K562 (cell line): ENCODE data around the gene TMEM247. TPM values are rescaled to one million over a fixed set of nuclear protein-coding genes. Genes with fewer than 3 reads are reported as not detected.

Source experiments
- IRF2 ChIP-seq: sonication (generic); formaldehyde crosslinking; IDR thresholded peaks from 2 replicates; pipeline ENCODE4 v1.8.1; 2022; ENCODE audit warnings: mild to moderate bottlenecking, missing genetic modification reagents
- ZNF23 ChIP-seq: fragments of 250-450 bp; sonication (Bioruptor Pico); IDR thresholded peaks from 2 replicates; pipeline ENCODE4 v1.4.0; 2020; ENCODE audit warnings: mild to moderate bottlenecking
- ZNF589 ChIP-seq: fragments of 200-800 bp; sonication (Bioruptor generic); IDR thresholded peaks from 2 replicates; pipeline ENCODE4 v1.6.1; 2016; ENCODE audit warnings: low read depth, missing genetic modification characterization, missing compliant biosample characterization
- polyA plus RNA-seq, 8 experiments: library from polyadenylated mRNA; depleted of rRNA in 4 of 8; stranded (reverse) in 5 of 8; unstranded in 3 of 8; fragments of >200 nt; fragmentation: Nextera tagmentation in 2 of 8; fragmentation: Illumina TruSeq in 1 of 8; extraction: Ambion mirVana in 2 of 8; extraction: Trizol in 1 of 8; gene quantifications; 2 replicates each; pipeline versions ENCODE4 v1.2.1 to v1.2.3, GENCODE V29; 2011 to 2014; ENCODE audit warnings: inconsistent platforms in 1 of 8, missing spikeins in 1 of 8
- total RNA-seq, 7 experiments: library from RNA; depleted of rRNA in 6 of 7; stranded (reverse); fragments of >200 nt in 6 of 7; fragmentation: Illumina TruSeq in 2 of 7; extraction: Trizol in 2 of 7; gene quantifications; 2 replicates each; pipeline versions ENCODE4 v1.2.1 to v1.2.3, GENCODE V29; 2011 to 2021; ENCODE audit warnings: low replicate concordance in 1 of 7
- TF ChIP-seq, protein P1 (sequence below): fragments of 450-650 bp; IDR thresholded peaks from 2 replicates; pipeline ENCODE4 v1.6.1; 2016; ENCODE audit warnings: mild to moderate bottlenecking, moderate library complexity
- TF ChIP-seq, protein P2 (sequence below): fragments of 250-450 bp; sonication (Bioruptor Pico); IDR thresholded peaks from 2 replicates; pipeline ENCODE4 v1.5.0; 2022; ENCODE audit warnings: mild to moderate bottlenecking

Gene TMEM247
- total and polyA plus RNA-seq, 9 of the 15 experiments (the other 6 are each of a cell fraction or from before 2014, with no cell fraction given), result 0.24 to 4.7 (median 3.1) TPM

DNA sequence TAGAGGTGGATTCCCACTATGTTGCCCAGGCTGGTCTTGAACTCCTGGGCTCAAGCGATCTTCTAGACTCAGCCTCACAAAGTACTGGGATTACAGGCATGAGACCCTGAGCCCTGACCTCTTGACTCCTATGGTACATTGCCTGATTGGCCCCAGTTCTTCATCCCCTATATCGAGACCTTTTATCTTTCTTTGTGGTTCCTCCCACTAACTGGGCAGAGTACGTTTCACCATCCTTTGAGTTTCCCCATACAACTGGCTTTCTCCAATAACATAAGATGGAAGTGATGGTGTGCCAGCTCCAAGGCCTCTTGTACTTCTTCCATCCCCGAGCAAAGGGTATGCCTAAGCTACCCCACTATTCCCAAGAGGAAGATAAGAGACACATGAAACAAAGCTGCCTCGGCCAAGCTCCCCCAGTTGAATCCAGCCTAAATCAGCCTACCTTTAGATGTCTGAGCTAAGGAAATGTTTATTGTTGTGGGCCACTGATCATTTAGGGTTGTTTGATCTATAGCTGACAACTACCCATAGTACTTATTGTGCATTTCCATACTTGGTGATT, 8.3 kb upstream of the TMEM247 start (continued):
- TF ChIP-seq, protein P1, sequence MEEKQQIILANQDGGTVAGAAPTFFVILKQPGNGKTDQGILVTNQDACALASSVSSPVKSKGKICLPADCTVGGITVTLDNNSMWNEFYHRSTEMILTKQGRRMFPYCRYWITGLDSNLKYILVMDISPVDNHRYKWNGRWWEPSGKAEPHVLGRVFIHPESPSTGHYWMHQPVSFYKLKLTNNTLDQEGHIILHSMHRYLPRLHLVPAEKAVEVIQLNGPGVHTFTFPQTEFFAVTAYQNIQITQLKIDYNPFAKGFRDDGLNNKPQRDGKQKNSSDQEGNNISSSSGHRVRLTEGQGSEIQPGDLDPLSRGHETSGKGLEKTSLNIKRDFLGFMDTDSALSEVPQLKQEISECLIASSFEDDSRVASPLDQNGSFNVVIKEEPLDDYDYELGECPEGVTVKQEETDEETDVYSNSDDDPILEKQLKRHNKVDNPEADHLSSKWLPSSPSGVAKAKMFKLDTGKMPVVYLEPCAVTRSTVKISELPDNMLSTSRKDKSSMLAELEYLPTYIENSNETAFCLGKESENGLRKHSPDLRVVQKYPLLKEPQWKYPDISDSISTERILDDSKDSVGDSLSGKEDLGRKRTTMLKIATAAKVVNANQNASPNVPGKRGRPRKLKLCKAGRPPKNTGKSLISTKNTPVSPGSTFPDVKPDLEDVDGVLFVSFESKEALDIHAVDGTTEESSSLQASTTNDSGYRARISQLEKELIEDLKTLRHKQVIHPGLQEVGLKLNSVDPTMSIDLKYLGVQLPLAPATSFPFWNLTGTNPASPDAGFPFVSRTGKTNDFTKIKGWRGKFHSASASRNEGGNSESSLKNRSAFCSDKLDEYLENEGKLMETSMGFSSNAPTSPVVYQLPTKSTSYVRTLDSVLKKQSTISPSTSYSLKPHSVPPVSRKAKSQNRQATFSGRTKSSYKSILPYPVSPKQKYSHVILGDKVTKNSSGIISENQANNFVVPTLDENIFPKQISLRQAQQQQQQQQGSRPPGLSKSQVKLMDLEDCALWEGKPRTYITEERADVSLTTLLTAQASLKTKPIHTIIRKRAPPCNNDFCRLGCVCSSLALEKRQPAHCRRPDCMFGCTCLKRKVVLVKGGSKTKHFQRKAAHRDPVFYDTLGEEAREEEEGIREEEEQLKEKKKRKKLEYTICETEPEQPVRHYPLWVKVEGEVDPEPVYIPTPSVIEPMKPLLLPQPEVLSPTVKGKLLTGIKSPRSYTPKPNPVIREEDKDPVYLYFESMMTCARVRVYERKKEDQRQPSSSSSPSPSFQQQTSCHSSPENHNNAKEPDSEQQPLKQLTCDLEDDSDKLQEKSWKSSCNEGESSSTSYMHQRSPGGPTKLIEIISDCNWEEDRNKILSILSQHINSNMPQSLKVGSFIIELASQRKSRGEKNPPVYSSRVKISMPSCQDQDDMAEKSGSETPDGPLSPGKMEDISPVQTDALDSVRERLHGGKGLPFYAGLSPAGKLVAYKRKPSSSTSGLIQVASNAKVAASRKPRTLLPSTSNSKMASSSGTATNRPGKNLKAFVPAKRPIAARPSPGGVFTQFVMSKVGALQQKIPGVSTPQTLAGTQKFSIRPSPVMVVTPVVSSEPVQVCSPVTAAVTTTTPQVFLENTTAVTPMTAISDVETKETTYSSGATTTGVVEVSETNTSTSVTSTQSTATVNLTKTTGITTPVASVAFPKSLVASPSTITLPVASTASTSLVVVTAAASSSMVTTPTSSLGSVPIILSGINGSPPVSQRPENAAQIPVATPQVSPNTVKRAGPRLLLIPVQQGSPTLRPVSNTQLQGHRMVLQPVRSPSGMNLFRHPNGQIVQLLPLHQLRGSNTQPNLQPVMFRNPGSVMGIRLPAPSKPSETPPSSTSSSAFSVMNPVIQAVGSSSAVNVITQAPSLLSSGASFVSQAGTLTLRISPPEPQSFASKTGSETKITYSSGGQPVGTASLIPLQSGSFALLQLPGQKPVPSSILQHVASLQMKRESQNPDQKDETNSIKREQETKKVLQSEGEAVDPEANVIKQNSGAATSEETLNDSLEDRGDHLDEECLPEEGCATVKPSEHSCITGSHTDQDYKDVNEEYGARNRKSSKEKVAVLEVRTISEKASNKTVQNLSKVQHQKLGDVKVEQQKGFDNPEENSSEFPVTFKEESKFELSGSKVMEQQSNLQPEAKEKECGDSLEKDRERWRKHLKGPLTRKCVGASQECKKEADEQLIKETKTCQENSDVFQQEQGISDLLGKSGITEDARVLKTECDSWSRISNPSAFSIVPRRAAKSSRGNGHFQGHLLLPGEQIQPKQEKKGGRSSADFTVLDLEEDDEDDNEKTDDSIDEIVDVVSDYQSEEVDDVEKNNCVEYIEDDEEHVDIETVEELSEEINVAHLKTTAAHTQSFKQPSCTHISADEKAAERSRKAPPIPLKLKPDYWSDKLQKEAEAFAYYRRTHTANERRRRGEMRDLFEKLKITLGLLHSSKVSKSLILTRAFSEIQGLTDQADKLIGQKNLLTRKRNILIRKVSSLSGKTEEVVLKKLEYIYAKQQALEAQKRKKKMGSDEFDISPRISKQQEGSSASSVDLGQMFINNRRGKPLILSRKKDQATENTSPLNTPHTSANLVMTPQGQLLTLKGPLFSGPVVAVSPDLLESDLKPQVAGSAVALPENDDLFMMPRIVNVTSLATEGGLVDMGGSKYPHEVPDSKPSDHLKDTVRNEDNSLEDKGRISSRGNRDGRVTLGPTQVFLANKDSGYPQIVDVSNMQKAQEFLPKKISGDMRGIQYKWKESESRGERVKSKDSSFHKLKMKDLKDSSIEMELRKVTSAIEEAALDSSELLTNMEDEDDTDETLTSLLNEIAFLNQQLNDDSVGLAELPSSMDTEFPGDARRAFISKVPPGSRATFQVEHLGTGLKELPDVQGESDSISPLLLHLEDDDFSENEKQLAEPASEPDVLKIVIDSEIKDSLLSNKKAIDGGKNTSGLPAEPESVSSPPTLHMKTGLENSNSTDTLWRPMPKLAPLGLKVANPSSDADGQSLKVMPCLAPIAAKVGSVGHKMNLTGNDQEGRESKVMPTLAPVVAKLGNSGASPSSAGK, result no peak
- no peak for TF ChIP-seq ZNF23
- TF ChIP-seq, protein P2, sequence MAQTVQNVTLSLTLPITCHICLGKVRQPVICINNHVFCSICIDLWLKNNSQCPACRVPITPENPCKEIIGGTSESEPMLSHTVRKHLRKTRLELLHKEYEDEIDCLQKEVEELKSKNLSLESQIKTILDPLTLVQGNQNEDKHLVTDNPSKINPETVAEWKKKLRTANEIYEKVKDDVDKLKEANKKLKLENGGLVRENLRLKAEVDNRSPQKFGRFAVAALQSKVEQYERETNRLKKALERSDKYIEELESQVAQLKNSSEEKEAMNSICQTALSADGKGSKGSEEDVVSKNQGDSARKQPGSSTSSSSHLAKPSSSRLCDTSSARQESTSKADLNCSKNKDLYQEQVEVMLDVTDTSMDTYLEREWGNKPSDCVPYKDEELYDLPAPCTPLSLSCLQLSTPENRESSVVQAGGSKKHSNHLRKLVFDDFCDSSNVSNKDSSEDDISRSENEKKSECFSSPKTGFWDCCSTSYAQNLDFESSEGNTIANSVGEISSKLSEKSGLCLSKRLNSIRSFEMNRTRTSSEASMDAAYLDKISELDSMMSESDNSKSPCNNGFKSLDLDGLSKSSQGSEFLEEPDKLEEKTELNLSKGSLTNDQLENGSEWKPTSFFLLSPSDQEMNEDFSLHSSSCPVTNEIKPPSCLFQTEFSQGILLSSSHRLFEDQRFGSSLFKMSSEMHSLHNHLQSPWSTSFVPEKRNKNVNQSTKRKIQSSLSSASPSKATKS (CRISPR knock-in tag), result no peak
- no peak for TF ChIP-seq IRF2 (CRISPR knock-in tag)
- no peak for TF ChIP-seq ZNF589
- TF ChIP-seq, all 486 proteins: peak for 0
